ENCODE measurements around the gene PRDX4. TPM values are rescaled to one million over a fixed set of nuclear protein-coding genes. Genes with fewer than 3 reads are reported as not detected.
A peak's percentile ranks its signal among the peaks of the same experiment; 100 is the strongest.

PRDX4 gene
- total RNA-seq, 1 donor from 2014 or later: 254 TPM

DNA sequence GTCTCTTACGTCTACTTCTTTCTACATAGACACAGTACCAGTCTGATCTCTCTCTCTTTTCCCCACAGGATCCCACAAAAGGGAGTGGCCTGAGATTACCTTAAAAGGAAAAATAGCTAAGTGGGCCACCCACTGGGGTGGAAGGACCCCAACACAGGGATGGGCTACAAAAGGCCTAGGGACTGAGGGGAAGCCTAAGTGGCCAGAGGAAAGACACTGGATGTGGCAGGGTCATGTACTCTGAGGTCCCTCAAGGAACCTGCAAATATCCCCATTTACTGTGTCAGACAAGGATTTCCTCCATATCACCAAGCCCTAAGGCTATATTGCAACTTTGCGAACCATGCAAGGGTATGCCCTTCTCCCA is 6.5 kb upstream of the PRDX4 start:
- no peak overlapping the region for H3K4me3 ChIP-seq (ENCODE audit: low read depth, low read length)
- TF ChIP-seq CTCF (conservative IDR thresholded peaks at IDR 0.05; ENCODE audit: low read depth, low read length): no peak
- no peak for DNase-seq (ENCODE audit: low read depth)

- no peak overlapping the region for H3K4me3 ChIP-seq (ENCODE audit: low read depth, low read length)
- TF ChIP-seq CTCF (conservative IDR thresholded peaks at IDR 0.05; ENCODE audit: low read depth, low read length): no peak
- DNase-seq (ENCODE audit: low read depth): no peak
Measured at GRCh38 chrX:23661671-23662070, 5.6 kb upstream of the PRDX4 start.

GRCh38 chrX:23662187-23662586 is 5.1 kb upstream of the PRDX4 start:
- no peak for DNase-seq (ENCODE audit: low read depth)
- no peak overlapping the region for H3K4me3 ChIP-seq (ENCODE audit: low read depth, low read length)
- TF ChIP-seq CTCF (conservative IDR thresholded peaks at IDR 0.05; ENCODE audit: low read depth, low read length): no peak

GRCh38 chrX:23662853-23663252 is 4.4 kb upstream of the PRDX4 start:
- no peak overlapping the region for H3K4me3 ChIP-seq (ENCODE audit: low read depth, low read length)
- no peak for DNase-seq (ENCODE audit: low read depth)
- TF ChIP-seq CTCF (conservative IDR thresholded peaks at IDR 0.05; ENCODE audit: low read depth, low read length): no peak

- H3K4me3 ChIP-seq (ENCODE audit: low read depth, low read length): no peak overlapping the region
- no peak for DNase-seq (ENCODE audit: low read depth)
- no peak for TF ChIP-seq CTCF (conservative IDR thresholded peaks at IDR 0.05; ENCODE audit: low read depth, low read length)
Measured at GRCh38 chrX:23664496-23664895, 2.8 kb upstream of the PRDX4 start.

GRCh38 chrX:23666282-23666681 is 1.0 kb upstream of the PRDX4 start:
- no peak overlapping the region for H3K4me3 ChIP-seq (ENCODE audit: low read depth, low read length)
- no peak for TF ChIP-seq CTCF (conservative IDR thresholded peaks at IDR 0.05; ENCODE audit: low read depth, low read length)
- no peak for DNase-seq (ENCODE audit: low read depth)

- TF ChIP-seq CTCF (conservative IDR thresholded peaks at IDR 0.05; ENCODE audit: low read depth, low read length): no peak
- peak overlapping the region; percentile 70 for H3K4me3 ChIP-seq (ENCODE audit: low read depth, low read length)
- no peak for DNase-seq (ENCODE audit: low read depth)
Measured at GRCh38 chrX:23668335-23668734, 1.0 kb downstream of the PRDX4 start.

Measured in epithelial cell of proximal tubule (primary cell).